Measurements from ENCODE around the gene SYCE3.
"Not testable (repeated sequence)": the region's sequence is repeated elsewhere in the genome, so short reads cannot be mapped to it uniquely, and the experiment has no call there.

DNA sequence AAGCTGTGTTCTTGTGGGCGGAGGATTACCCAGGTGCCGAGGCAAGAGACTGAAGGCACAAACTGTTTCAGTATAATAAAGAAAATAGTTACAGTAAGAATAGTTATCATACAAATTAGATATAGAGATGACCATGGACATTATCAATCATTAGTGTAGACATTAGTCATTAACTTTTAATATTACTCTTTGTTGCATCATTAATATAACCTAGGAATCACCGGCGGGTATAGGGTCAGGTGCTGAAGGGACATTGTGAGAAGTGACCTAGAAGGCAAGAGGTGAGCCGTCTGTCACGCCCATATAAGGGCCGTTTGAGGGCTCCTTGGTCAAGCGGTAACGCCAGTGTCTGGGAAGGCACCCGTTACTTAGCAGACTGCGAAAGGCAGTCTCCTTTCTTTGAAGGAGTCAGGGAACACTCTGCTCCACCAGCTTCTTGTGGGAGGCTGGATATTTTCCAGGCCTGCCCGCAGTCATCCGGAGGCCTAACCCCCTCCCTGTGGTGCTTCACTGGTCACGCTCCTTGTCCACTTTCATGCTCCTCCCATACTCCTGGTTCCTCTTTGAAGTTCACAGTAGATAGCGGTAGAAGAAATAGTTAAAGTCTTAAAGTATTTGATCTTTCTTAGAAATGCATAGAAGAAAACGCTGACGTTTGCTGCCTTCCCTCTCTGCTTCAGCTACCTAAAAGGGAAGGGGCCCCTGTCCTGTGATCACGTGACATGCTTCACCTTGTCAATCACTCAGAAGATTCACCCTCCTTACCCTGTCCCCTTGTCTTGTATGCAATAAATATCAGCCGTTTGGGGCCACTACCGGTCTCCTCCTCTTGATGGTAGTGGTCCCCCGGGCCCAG, 28.6 kb downstream of the SYCE3 start:
- TF ChIP-seq, protein P1, sequence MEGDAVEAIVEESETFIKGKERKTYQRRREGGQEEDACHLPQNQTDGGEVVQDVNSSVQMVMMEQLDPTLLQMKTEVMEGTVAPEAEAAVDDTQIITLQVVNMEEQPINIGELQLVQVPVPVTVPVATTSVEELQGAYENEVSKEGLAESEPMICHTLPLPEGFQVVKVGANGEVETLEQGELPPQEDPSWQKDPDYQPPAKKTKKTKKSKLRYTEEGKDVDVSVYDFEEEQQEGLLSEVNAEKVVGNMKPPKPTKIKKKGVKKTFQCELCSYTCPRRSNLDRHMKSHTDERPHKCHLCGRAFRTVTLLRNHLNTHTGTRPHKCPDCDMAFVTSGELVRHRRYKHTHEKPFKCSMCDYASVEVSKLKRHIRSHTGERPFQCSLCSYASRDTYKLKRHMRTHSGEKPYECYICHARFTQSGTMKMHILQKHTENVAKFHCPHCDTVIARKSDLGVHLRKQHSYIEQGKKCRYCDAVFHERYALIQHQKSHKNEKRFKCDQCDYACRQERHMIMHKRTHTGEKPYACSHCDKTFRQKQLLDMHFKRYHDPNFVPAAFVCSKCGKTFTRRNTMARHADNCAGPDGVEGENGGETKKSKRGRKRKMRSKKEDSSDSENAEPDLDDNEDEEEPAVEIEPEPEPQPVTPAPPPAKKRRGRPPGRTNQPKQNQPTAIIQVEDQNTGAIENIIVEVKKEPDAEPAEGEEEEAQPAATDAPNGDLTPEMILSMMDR (IDR thresholded peaks at IDR 0.05), result not testable (repeated sequence)
- TF ChIP-seq POLR2A, EP300 (IDR thresholded peaks at IDR 0.05): not testable (repeated sequence)
- TF ChIP-seq POLR2AphosphoS5 (IDR thresholded peaks at IDR 0.05), result peak in 2 of 4 donors; percentile 33 to 42
